Fibroblast of peridontal ligament (primary cell): ENCODE measurements around the gene CD9.
"Not testable (repeated sequence)": the region's sequence is repeated elsewhere in the genome, so short reads cannot be mapped to it uniquely, and the experiment has no call there.

Experiments
- DNase-seq: peaks from one replicate; pipeline ENCODE4 v3.0.0-alpha.2; 2010; ENCODE audit errors: extremely low read depth

The CD9 gene

GRCh38 chr12:6200256-6201212 lies at the start of gene CD9:
CD9 (plus strand) TSS chr12:6200400; CDS start chr12:6200500, 100 bp downstream.
- no peak for DNase-seq

GRCh38 chr12:6154730-6155459 lies 45.3 kb upstream of the CD9 start:
- DNase-seq: no peak

- DNase-seq: no peak
These were observed 42.7 kb upstream of the CD9 start for GRCh38 chr12:6157482-6157881.

GRCh38 chr12:6158255-6158654 lies 41.9 kb upstream of the CD9 start:
- no peak for DNase-seq

- DNase-seq: no peak
These were observed 41.5 kb upstream of the CD9 start for GRCh38 chr12:6158749-6159148.

GRCh38 chr12:6159166-6160011 lies 40.8 kb upstream of the CD9 start:
- DNase-seq: not testable (repeated sequence)

GRCh38 chr12:6160049-6160649 lies 40.1 kb upstream of the CD9 start:
- not testable (repeated sequence) for DNase-seq

GRCh38 chr12:6161124-6161882 lies 38.9 kb upstream of the CD9 start:
- peak; percentile 74 for DNase-seq

- no peak for DNase-seq
These were observed 36.7 kb upstream of the CD9 start for GRCh38 chr12:6163416-6164060.

- peak; percentile 75 for DNase-seq
These were observed 34.8 kb upstream of the CD9 start for GRCh38 chr12:6165395-6165794.

- no peak for DNase-seq
These were observed 33.4 kb upstream of the CD9 start for GRCh38 chr12:6166808-6167207.

GRCh38 chr12:6167327-6168280 lies 32.6 kb upstream of the CD9 start:
- peak; percentile 93 for DNase-seq

GRCh38 chr12:6171409-6172015 lies 28.7 kb upstream of the CD9 start:
- no peak for DNase-seq

- DNase-seq: no peak
These were observed 28.1 kb upstream of the CD9 start for GRCh38 chr12:6172086-6172485.

GRCh38 chr12:6172862-6173261 lies 27.3 kb upstream of the CD9 start:
- DNase-seq: no peak

GRCh38 chr12:6177642-6178358 lies 22.4 kb upstream of the CD9 start:
- no peak for DNase-seq

- peak; percentile 38 for DNase-seq
These were observed 21.0 kb upstream of the CD9 start for GRCh38 chr12:6178981-6179761.
